ENCODE results near the gene ARHGEF26. TPM values are rescaled to one million over a fixed set of nuclear protein-coding genes. Genes with fewer than 3 reads are reported as not detected.

ARHGEF26 gene
- polyA plus RNA-seq, 1 experiment = 0.05 TPM

DNA sequence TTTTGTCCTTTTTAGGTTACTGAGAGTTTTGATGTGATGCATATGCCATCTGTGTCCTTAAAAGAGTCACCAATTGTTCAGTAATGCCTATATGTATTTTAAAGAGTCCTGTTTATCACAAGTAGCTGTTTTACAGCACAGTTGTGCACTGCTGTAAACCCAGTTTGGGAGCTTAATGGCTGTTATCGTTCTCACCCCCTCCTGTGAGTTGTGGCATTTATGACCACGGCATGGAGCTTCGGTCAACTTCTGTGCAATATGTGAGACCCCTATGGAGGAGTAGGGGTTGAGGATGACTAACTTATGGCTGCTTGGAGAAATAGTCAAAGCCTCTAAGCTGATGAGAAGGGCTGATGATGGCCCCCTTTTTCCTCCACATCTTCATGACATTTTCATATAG is 67.2 kb downstream of the ARHGEF26 start:
- ChIA-PET CTCF (interaction anchor here (1.2 kb wide), 1 partner anchor 14 kb away, joined by 3 read pairs; no protein-coding TSS in a partner anchor), POLR2A (no interaction called here)
- H3K36me3 ChIP-seq (ENCODE audit: control insufficient read depth, insufficient read depth, low read length) = no peaks in the 10 kb centered on the region
- H3K27me3 ChIP-seq (ENCODE audit: control insufficient read depth, insufficient read depth, low read length) = no peaks in the 10 kb centered on the region
- H3K4me3 ChIP-seq (ENCODE audit: low read depth, low read length) = no peak overlapping the region
- TF ChIP-seq, protein P1, sequence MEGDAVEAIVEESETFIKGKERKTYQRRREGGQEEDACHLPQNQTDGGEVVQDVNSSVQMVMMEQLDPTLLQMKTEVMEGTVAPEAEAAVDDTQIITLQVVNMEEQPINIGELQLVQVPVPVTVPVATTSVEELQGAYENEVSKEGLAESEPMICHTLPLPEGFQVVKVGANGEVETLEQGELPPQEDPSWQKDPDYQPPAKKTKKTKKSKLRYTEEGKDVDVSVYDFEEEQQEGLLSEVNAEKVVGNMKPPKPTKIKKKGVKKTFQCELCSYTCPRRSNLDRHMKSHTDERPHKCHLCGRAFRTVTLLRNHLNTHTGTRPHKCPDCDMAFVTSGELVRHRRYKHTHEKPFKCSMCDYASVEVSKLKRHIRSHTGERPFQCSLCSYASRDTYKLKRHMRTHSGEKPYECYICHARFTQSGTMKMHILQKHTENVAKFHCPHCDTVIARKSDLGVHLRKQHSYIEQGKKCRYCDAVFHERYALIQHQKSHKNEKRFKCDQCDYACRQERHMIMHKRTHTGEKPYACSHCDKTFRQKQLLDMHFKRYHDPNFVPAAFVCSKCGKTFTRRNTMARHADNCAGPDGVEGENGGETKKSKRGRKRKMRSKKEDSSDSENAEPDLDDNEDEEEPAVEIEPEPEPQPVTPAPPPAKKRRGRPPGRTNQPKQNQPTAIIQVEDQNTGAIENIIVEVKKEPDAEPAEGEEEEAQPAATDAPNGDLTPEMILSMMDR (IDR thresholded peaks at IDR 0.05; ENCODE audit: insufficient read depth, low read depth, low read length) = no peak
- no peak for DNase-seq (ENCODE audit: low read depth)

DNA sequence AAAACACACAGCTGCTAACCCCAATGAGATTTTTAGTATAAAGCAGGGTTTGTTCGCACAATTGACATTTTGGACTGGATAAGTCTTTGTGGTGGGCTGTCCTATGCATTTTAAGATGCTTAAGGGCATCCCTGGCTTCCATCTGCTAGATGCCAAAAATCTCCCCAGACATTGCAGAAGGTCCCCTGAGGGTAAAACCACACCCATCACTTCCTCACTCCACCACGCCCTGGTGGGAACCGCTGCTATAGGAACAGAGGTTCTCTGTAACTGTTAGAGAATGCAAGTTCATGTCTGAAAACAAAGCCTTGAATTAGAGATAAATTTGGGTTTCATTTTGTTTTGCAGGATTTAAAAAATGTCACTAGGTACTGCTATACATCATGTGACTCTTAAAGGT is 67.7 kb downstream of the ARHGEF26 start:
- TF ChIP-seq, protein P1 (IDR thresholded peaks at IDR 0.05; ENCODE audit: insufficient read depth, low read depth, low read length) = no peak
- H3K27me3 ChIP-seq (ENCODE audit: control insufficient read depth, insufficient read depth, low read length) = no peaks in the 10 kb centered on the region
- POLR2A ChIA-PET = no interaction called here
- no peak overlapping the region for H3K4me3 ChIP-seq (ENCODE audit: low read depth, low read length)
- H3K36me3 ChIP-seq (ENCODE audit: control insufficient read depth, insufficient read depth, low read length) = no peaks in the 10 kb centered on the region
- CTCF ChIA-PET = interaction anchor here (1.2 kb wide), 1 partner anchor 14 kb away, joined by 3 read pairs; no protein-coding TSS in a partner anchor
- no peak for DNase-seq (ENCODE audit: low read depth)

DNA sequence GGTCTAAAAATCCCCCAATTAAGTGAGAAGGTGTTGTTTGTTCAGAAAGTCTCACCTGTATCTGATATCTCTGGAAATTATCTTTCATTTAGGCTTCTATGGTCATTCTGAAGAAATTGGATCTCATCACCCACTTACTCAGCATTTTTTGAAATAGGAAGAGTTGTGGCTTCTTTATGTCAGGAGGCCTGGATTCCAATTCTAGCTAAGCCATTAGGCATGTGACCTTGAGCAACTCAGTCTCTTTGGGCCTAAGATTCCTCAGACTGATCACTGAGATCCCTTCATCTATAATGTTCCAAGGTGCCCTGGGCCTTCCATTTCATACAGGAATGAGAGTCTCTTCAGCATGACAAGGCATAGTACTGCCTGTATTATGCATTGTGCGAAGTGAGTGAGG is 70.3 kb downstream of the ARHGEF26 start:
- CTCF ChIA-PET = interaction anchor here (0.7 kb wide), 1 partner anchor 141 kb away, joined by 3 read pairs; no protein-coding TSS in a partner anchor
- DNase-seq (ENCODE audit: low read depth) = no peak
- POLR2A ChIA-PET = no interaction called here
- no peak overlapping the region for H3K4me3 ChIP-seq (ENCODE audit: low read depth, low read length)
- TF ChIP-seq, protein P1 (IDR thresholded peaks at IDR 0.05; ENCODE audit: insufficient read depth, low read depth, low read length) = no peak
- H3K36me3 ChIP-seq (ENCODE audit: control insufficient read depth, insufficient read depth, low read length) = no peaks in the 10 kb centered on the region
- no peaks in the 10 kb centered on the region for H3K27me3 ChIP-seq (ENCODE audit: control insufficient read depth, insufficient read depth, low read length)

DNA sequence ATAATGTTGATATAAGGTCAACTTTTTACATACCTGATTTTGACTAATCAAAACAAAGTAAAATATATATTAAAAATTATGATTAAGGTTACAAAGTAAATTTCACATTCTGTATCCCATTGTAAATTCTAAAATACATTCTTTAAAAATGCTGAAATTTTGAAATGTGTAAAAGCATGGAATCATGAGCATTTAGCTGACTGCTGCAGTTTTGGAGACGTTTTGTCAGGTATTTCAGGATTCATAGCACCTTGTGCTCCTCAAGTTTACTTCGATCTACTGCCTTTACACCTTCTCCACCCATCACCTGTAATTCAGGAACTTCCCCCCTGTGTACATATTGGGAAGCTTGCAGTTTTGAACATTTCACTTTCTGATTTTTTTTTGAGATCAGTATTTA is 71.0 kb downstream of the ARHGEF26 start:
- TF ChIP-seq, protein P1 (IDR thresholded peaks at IDR 0.05; ENCODE audit: insufficient read depth, low read depth, low read length) = no peak
- no peak for DNase-seq (ENCODE audit: low read depth)
- POLR2A ChIA-PET = no interaction called here
- H3K4me3 ChIP-seq (ENCODE audit: low read depth, low read length) = no peak overlapping the region
- H3K27me3 ChIP-seq (ENCODE audit: control insufficient read depth, insufficient read depth, low read length) = no peaks in the 10 kb centered on the region
- H3K36me3 ChIP-seq (ENCODE audit: control insufficient read depth, insufficient read depth, low read length) = no peaks in the 10 kb centered on the region
- CTCF ChIA-PET = no interaction called here

DNA sequence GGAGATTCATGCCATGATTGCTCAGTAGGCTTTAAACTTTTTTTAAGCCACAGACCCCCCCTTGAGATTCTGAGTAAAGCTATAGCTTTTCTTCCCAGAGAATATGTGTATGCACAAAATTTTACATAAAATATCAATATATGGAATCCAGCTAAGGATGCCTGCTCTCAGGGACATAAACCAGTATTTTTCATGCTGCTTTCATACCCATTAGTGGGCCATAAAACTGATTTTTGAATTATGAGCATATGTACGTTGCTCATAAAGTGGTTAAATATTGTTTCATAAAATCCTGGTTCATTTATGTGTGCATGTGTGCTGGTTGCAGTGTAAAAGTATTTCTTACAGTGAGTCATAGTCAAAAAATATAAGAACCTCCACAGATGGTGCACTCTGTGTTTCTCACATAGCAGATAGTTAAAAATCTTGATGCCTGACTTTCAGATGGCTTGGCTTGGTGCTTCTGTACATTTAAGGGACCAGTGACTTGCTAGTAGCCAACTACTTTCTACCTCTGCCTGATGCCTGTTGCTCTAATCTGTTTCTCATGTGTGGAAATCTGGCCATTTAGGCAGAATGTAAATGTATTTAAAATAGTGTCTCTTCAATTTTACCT is 71.9 kb downstream of the ARHGEF26 start:
- no peaks in the 10 kb centered on the region for H3K27me3 ChIP-seq (ENCODE audit: control insufficient read depth, insufficient read depth, low read length)
- H3K36me3 ChIP-seq (ENCODE audit: control insufficient read depth, insufficient read depth, low read length) = no peaks in the 10 kb centered on the region
- no peak overlapping the region for H3K4me3 ChIP-seq (ENCODE audit: low read depth, low read length)
- DNase-seq (ENCODE audit: low read depth) = no peak
- TF ChIP-seq, protein P1 (IDR thresholded peaks at IDR 0.05; ENCODE audit: insufficient read depth, low read depth, low read length) = no peak
- ChIA-PET POLR2A (no interaction called here), CTCF (no interaction called here)

All from BJ (cell line).